ENCODE measurements around the gene MCM6.
"Not testable (repeated sequence)": the region's sequence is repeated elsewhere in the genome, so short reads cannot be mapped to it uniquely, and the experiment has no call there.

The MCM6 gene

GRCh38 chr2:135890149-135890548 is 13.9 kb upstream of the MCM6 start:
- no peak for TF ChIP-seq CTCF (conservative IDR thresholded peaks at IDR 0.05)
- H3K27ac ChIP-seq, result no peak overlapping the region

GRCh38 chr2:135888587-135888986 is 12.3 kb upstream of the MCM6 start:
- H3K27ac ChIP-seq, result not testable (repeated sequence)

GRCh38 chr2:135885709-135886108 is 9.5 kb upstream of the MCM6 start:
- TF ChIP-seq CTCF (conservative IDR thresholded peaks at IDR 0.05), result no peak
- H3K27ac ChIP-seq, result no peak overlapping the region

- TF ChIP-seq CTCF (conservative IDR thresholded peaks at IDR 0.05), result no peak
- H3K27ac ChIP-seq, result no peak overlapping the region
These were observed 6.2 kb upstream of the MCM6 start for GRCh38 chr2:135882415-135882814.

GRCh38 chr2:135876770-135877169 is 527 bp upstream of the MCM6 start:
- peak overlapping the region; percentile 79 for H3K27ac ChIP-seq

- TF ChIP-seq CTCF (conservative IDR thresholded peaks at IDR 0.05), result no peak
- H3K27ac ChIP-seq, result peak overlapping the region; percentile 79
These were observed 665 bp downstream of the MCM6 start for GRCh38 chr2:135875491-135876065.

- no peak for TF ChIP-seq CTCF (conservative IDR thresholded peaks at IDR 0.05)
- no peak overlapping the region for H3K27ac ChIP-seq
These were observed 1.4 kb downstream of the MCM6 start for GRCh38 chr2:135874777-135875365.

GRCh38 chr2:135870571-135870970 is 5.7 kb downstream of the MCM6 start:
- H3K27ac ChIP-seq, result no peak overlapping the region
- no peak for TF ChIP-seq CTCF (conservative IDR thresholded peaks at IDR 0.05)

GRCh38 chr2:135863233-135863632 is 13.0 kb downstream of the MCM6 start:
- TF ChIP-seq CTCF (conservative IDR thresholded peaks at IDR 0.05), result no peak

More at GRCh38 chr2:135863233-135863632, 13.0 kb downstream of the MCM6 start:
- no peak overlapping the region for H3K27ac ChIP-seq

All from VCaP (cell line).